NCI-H2029 (cell line): ENCODE data around the gene BBS1.
A peak's percentile ranks its signal among the peaks of the same experiment; 100 is the strongest.
"Not testable (repeated sequence)": the region's sequence is repeated elsewhere in the genome, so short reads cannot be mapped to it uniquely, and the experiment has no call there.

Experiments
- DNase-seq: peaks from one replicate; lab custom pipeline; 2025; lab: John Stamatoyannopoulos, UW

BBS1 gene

DNA sequence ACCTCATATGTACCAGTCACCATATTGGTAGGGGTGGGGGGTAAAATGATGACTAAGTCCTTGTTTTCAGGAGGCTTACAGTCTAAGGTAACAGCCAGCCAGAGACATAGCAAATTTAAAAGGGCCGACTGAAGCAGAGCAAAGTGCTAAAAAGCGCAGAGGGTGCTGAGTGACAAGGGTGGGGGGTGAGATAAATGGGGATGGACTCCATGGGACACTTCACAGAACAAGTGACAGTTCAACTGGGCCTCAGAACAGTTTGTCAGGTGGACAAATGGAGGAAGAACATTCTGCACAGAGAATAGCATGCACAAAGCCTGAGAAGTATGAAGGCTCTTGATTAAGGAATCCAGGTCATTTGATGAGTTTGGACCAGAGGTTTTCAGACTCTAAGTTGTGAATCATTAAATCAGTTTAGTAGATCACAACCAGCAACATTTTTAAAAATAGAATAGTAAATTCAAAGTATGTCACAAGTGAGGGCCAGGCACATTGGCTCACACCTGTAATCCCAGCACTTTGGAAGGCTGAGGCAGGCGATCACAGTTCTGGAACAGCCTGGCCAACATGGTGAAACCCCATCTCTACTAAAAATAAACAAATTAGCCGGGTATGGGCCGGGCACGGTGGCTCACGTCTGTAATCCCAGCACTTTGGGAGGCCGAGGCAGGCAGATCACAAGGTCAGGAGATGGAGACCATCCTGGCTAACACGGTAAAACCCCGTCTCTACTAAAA lies 14.0 kb downstream of the BBS1 start:
- DNase-seq: no peak

DNA sequence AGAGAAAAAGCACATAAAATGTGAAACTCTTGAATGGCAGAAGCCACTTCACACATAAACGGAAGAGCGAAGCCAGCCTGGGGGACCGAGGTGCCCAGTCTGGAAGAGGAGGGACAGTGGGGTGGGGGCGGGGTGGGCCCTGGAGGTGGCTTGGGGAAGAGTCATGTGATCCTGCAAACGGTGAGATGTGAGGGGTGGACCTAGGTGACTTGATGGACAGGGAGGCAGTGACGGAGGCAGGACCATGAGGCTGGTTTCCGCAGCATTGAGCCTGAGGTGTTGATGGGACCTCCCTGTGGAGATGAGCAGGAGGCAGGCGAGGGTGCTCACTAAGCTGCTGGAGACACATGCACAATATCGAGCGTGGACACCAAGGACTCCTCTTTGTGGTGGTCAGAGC lies 18.6 kb downstream of the BBS1 start:
- no peak for DNase-seq

DNA sequence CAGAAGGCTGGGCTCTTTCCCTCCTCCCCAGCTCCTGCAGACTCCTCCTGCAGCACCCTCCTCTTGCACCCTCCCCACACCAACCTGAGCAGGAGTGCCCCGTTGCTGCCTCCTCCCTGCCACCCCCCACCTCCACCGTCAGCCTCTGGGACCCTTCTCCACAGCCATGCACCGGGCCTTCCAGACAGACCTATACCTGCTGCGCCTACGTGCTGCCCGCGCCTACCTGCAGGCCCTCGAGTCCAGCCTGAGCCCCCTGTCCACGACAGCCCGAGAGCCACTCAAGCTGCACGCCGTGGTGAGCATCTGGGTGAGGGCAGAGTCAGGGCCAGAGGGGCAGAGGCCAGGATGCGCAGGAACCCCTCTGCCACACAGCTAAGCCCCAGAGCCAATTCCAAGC lies 19.2 kb downstream of the BBS1 start:
- DNase-seq: no peak

DNA sequence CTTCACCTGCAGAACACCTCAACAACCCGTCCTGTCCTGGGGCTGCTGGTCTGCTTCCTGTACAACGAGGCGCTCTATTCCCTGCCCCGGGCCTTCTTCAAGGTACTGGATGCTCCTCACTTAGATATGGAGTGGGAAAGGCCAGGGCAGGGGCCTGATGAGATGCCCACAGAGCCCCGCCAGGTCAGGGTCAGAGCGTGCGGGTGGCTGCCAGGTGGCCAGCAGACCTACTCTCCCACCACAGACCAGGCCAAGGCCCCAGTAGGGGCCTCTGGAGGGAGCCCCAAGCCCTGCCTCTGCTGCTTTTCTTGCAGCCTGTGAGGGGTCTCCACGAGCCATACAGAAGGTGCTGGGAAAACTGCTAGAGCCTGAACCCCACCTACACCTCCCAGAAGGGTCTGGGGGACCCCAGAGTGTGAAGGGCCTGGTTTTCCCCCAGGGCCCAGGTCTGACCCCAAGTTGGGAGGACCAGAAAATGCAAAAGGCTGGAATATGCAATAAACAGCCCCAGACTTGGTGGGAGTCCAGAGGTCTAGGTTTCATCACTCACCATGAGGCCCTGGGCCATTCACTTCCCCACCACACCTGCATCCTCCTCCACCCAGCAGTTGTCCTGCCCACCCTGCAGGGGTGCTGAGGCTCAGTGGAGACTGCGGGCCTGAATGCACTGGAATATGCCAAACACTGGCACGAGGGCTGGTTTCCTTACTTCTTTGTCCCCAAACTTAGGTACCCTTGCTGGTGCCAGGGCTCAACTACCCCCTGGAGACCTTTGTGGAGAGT lies 20.7 kb downstream of the BBS1 start:
- DNase-seq: no peak

DNA sequence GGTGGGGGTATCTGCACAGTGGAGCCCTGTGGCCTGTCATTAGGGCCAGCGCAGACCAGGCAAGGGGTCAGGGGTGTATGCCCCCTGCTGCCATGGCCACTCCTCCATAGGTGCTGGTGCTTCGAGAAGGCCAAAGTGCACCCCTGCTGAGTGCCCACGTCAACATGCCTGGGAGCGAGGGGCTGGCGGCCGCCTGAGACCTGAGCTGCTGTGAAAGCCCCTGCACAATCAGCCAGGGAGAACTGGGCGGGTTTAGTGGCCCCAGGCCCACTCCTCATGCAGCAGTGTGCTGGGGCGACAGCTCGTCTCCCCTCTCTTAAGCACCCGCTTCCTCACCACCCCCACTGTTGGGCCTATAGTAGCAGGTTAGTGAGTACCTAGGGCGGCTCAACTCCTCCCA lies 21.4 kb downstream of the BBS1 start:
- DNase-seq: no peak

DNA sequence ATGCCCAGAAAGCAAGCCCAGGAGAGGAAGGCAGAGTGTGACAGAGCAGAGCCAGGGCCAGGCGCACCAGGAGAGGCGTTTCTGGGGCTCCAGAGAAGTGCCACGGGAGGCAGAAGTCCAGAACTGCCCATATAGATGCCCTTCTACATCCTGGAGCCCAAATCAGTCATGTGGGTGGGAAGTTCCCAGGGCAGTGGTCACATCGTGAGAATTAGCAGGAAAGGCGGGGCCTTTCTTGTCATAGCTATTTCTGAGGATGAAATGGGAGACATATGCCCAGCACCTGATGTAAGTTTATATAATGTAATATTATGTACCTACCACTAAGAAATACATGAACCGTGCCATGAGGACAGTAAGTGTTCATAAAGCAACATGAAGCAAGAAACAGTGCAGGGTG lies 22.3 kb downstream of the BBS1 start:
- no peak for DNase-seq

DNA sequence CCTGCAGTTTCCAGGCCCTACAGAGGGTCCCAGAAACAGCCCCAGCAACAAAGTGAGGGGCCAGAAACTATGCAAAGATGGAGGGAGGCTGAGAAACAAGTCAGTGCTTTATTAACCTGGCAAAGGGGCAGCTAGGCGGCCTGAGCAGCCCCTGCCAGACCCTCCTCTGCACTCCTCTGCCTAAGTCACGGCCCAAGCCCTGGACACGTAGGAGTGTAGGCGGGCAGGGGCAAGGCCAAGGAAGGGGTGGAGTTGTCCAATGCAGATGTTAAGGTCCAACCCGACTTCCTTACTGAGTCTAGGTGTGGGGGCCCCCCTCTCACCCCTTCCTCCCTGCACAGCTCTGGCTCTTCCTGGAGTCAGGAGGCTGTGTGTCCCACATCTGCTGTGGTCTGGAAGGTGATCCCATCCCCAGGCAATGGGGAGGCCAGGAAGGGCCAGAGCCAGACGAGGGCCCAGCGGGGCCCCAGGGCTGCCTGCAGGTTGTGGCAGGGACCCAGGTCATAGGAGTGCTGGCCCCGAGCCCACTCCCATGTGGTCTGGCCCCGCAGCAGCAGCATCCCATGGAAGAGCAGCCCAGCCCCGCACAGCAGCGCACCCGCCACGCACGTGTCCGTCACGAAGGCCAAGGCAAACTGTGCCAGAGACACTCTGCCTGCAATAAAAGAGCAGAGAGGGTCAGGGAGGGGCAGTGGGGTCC lies 28.9 kb downstream of the BBS1 start:
- no peak for DNase-seq

DNA sequence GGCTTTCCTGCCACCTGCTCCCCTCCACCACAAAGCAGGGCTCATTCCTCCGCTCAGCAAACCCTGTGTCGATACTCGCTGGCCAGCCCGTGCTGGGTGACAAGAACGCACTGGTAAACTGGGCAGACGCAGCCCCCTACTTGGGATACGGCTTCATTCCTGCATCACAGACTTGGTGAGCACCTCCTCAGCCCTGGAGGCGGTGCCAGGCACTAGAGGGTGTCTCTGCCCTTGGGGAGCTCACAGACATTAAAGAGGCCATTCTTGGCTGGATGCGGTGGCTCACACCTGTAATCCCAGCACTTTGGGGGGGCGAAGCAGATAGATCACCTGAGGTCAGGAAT lies 29.4 kb downstream of the BBS1 start:
- no peak for DNase-seq

DNA sequence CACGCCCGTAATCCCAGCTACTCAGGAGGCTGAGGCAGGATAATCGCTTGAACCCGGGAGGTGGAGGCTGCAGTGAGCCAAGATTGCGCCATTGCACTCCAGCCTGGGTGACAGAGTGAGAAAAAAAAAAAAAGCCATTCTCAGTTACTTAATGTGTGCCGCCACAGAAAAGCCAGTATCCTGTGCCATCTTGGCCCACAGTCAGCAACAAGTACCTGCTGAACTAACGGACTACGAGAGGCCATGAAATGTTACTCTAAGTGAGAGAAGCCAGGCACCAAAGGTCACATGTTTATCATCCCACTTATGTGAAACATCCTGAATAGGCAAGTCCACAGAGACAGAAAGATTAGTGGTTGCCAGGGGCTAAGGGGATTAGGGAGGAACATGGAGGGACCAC lies 30.2 kb downstream of the BBS1 start:
- not testable (repeated sequence) for DNase-seq

DNA sequence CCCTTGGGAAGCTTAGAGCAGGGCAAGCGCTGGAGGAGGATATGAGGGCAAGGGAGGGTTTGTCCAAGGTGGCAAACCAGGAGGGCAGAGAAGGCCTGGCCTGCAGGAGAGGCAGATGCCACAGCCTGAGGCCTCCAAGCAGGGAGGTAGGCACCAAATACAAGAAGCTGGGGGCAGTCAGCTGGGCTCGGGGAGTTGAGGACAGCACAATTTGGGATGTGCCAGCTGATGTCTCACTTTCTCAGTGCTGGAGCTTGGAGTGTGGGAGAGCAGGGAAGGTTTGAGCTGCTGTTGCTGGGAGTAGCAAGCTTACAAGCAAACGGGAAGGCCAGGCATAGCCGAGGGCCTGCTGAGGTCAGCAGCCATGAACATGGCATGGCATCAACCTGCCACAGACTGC lies 31.5 kb downstream of the BBS1 start:
- DNase-seq: no peak

DNA sequence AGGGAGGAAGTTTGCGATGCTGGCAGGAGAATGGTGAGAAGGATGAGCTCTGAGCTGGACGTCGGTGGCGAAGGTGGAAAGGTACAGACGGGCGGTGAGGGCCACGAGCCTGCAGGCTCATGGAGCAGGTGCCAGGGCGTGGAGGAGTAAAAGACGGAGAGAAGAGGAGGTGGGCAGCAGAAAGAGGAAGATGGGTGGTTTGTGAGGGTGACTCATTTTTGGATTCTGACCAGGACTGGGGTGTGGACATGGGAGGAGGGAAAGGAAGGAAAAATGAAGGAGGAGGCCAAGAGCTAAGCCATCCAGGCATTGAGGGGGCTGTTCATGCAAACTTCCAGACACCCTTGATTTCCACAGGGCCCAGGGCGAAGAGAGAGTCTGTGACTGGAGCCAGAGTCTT lies 31.9 kb downstream of the BBS1 start:
- no peak for DNase-seq

DNA sequence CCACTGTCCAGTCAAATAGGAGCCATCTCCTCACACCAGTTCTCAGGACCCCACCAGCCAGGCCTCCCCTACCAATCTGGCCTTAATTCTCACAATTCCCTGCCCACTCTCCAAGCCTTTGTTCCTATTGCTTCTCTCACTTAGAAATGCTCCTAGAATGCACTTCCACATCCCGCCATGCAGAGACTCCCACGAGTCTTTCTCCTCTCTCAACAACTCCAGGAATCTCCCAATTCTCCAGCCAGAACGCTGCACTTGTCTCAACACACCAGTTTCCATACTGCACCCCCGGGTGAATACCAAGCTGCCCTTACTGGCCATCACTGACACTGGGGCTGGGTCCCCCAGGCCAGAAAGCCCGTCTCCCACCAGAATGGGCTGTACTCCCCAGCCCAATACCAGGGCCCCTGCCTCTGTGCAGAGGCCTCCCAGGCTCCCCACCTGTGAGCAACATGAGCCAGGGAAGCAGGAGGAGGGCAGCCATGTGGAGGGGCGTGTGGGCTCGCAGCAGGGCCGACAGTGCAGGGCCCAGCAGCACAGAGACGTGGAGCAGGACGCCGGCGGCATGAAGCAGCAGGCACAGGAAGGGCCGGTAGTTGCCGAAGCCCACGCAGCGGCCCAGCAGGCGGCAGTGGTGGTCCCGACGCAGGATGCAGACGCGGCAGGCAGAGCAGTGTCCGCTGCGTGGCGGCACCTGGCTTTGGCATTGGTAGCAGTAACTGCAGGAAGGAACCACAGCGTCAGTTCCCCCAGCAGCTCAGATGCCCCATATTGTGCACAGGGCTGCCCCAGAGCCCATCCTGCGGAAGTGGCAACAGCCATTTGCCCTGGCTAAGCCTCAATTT lies 33.0 kb downstream of the BBS1 start:
- no peak for DNase-seq

DNA sequence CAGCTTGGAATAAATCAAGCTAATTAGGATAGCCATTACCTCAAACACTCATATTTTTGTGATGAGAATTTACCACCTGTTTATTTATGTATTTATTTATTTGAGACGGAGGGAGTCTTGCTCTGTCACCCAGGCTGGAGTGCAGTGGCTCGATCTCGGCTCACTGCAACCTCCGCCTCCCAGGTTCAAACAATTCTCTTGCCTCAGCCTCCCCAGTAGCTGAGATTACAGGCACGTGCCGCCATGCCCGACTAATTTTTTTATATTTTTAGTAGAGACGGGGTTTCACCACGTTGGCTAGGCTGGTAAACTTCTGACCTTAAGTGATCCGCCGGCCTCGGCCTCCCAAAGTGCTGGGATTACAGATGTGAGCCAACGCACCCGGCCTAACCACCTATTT lies 34.5 kb downstream of the BBS1 start:
- not testable (repeated sequence) for DNase-seq

DNA sequence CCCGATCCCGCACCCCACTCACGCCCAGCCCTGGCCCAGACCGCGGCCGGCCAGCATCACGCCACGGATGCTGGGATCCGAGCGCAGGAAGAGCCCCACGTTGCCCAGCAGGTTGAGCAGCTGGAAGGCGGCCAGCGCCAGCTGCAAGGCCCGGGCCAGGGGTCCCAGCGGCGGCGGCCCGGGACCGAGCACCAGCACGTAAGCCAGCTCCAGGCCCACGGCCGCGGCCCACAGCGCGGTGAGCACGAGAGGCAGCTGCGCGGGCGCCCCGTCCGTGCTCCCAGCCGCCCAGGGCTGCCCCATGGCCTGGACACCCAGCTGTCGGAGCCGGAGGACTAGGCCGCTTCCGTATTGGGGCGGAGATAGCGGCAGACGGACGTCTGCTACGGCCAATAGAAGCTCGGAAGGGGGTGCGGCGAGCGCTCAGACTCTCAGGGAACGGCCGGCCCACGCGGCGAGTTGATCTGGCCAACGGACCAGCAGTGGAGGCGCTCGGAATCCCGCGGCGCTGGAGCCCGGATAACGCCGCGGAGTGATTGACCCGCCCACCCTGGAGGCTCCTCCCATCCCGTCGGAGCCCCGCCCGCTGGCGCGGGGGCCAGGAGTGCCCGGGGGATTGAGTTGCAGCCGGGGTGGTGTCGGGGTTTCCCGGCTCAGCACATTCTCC lies 35.4 kb downstream of the BBS1 start, which contains the start of gene ZDHHC24:
Gene ZDHHC24, minus strand, starts transcription at position 348 of the 667 bp plus-strand sequence. Its CDS starts 45 bp downstream, at position 303.
- DNase-seq: peak; percentile 95

DNA sequence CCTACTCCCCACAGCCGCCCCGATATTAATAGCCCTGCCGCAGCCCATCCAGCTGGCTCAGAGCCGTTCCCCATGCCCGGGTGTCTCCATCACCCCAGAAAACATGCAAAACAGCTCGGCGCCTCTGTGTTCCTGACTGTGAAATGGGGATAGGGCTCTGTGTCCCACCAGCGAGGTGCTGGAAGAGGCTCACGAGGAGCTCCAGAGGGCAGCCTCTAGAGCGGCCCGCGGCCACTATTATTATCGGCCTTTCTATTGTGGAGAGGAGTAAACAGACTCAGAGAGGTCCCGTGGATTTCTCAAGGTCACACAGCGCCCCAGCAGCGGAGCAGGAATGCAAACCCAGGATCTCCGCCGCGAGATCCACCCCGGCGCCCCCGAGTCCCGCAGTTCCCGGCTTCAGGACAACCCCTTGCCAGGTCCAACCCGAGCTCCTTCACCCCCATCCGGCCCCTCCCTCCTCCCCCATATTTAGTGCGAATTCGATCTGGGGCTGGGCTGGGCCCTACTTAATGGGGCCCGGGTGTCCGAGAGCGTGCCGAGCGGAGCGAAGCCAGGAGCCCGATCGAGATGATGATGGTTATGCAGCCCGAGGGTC lies 36.0 kb downstream of the BBS1 start, which contains the start of gene ACTN3:
Gene ACTN3, plus strand, starts transcription at position 536 of the 598 bp plus-strand sequence. Its CDS starts 35 bp downstream, at position 571.
- no peak for DNase-seq

DNA sequence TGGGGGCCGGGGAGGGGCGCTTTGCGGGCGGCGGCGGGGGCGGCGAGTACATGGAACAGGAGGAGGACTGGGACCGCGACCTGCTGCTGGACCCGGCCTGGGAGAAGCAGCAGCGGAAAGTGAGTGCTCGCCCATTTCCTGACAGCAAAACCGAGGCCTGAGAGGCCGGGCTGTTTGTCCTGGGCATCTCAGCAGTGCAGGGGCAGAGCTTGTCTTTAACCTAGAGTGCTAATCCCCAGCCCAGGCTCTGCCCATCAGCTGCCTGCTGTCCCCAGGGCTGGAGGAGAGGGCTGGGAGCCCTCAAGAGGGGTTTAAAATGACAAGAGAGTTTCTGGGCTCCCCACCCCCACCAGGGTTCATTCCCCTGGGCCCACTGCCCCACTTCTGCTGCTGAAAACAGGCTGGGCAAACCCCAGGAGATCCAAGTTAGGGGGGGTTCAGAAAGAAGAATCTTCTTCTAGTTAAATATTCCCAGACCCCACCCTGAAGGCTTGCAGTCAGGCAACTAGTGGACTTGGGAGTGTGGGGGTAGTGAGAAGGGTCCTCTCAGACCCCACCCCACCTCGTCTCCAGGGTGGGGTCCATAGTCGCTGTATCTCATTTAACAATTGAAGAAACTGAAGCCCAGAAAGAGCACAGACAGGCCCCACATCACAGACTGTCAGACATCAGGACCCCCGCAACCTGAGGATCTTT lies 36.7 kb downstream of the BBS1 start:
- no peak for DNase-seq

DNA sequence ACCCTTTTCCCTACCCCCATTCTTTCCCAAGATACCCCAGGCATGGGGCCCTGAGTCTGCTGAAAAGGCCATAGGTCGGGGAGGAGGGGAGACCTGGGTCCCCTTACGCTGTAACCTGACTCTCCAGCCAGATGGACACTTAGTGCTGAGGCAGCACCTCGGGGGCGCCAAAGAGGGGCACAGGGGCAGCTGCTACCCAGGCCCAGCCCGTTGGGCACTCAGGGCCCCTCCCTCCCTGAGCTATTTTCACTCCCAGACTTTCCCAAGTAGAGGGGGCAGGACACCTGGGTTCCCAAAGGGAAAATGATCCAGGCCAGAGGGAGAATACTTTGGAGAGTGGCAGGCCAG lies 37.2 kb downstream of the BBS1 start:
- DNase-seq: no peak

DNA sequence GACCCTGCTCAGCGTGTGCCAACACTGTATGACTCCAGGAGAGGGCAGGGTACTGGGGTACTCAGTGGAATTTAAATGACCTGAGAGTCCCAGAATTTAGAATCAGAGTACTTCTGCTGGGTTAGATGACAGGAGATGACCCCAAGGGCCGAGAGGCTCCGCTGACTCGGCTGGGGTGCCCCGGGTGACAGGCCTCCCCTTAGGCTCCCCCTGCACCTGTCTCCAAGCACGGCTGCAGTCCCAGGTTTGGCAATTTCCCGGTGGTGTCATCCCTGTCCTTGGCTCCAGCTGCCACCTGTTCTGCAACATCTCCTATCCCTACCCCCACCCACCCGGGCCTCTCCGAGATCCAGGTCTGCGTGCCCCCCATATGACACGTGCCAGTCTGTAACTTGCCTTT lies 37.6 kb downstream of the BBS1 start:
- DNase-seq: no peak

DNA sequence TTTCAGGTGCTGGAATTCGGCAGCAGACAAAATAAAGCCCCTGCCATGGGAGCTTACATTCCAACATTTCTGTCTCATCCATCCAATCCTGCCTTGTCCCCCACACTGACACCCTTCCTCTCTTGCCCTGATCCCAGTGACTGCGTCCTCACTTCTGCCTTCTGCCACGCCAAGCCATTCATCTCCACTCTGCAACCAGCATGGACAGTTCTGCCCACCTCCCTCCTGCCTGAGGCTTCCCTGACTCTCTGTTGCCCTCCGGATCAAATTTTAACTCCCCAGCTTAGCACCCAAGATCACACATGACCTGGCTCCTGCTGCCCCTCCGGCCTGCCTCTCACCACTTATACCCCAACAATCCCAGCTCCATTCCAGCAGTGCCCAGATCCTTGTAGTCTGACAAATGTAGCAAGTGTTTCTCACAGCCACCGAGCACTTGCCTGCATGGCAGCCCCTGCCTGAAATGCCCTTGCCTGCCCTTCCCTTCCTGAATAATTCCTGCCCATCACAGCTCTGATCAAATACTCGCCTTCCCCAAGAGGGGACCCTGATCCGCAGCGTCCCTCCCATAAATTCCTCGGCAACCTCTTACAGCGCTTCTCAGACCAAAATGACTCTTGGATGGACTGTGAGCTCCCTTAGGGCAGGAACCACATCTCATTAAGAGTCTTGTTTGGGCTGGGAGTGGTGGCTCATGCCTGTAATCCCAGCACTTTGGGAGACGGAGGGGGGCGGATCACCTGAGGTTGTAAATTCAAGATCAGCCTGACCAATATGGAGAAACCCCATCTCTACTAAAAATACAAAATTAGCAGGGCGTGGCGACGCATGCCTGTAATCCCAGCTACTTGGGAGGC lies 38.6 kb downstream of the BBS1 start:
- no peak for DNase-seq
